K562 (cell line): ENCODE data around the gene OSBPL10. TPM values are rescaled to one million over a fixed set of nuclear protein-coding genes. Genes with fewer than 3 reads are reported as not detected.

Source experiments
- ATAC-seq: fragments of 200-7000 bp; cut with Tn5 transposase; 3 replicates; pipeline ENCODE4 v1.9.1; 2020; ENCODE audit warnings: moderate library complexity
- BruUV-seq: library from RNA; stranded (reverse); fragments of 400-500 nt; replicated peaks from 2 replicates; lab custom pipeline; 2021; lab: Mats Ljungman, UMichigan
- CTCF ChIA-PET: fragments of 300-600 bp; formaldehyde crosslinking; extraction: SDS; loops from one replicate; lab custom pipeline; 2021; ENCODE audit warnings: low intra/inter-chr PET ratio; lab: Yijun Ruan, JAX
- POLR2A ChIA-PET: fragments of 300-600, 350-650 bp; sonication (Branson Sonifier 250); formaldehyde crosslinking; extraction: SDS; loops from one replicate; lab custom pipeline; 2021; ENCODE audit warnings: antibody characterized with exemption, inconsistent platforms; lab: Yijun Ruan, JAX
- DNase-seq, 4 experiments: peaks; one replicate each; pipeline versions ENCODE4 v3.0.0 to v3.0.0-alpha.2; 2011 to 2018; ENCODE audit warnings: low spot score in 3 of 4, mixed read lengths in 3 of 4; ENCODE audit errors: extremely low read depth in 1 of 4
- FAIRE-seq: peaks from 2 replicates; lab custom pipeline; 2011; peaks lifted over from hg19 to GRCh38; lab: Jason Lieb, UNC
- H2AFZ ChIP-seq: 2 replicates; pipeline ENCODE4 v1.6.0; 2011; ENCODE audit warnings: low read depth, low read length, control low read depth, inconsistent platforms
- H3K27ac ChIP-seq: fragments of 200-600 bp; 3 replicates; pipeline ENCODE4 v1.8.0; 2011; ENCODE audit warnings: low read depth, mild to moderate bottlenecking, control low read depth, inconsistent platforms, low read length, moderate library complexity, mixed read lengths; ENCODE audit errors: extremely low read depth
- H3K27me3 ChIP-seq, 2 experiments: fragments of 300-600 bp in 1 of 2; 2 replicates in 1 of 2; 3 replicates in 1 of 2; pipeline versions ENCODE4 v1.6.0 to v1.8.0; 2011; ENCODE audit warnings: inconsistent platforms in 2 of 2, low read length in 2 of 2, mild to moderate bottlenecking in 1 of 2, mixed read lengths in 1 of 2, moderate library complexity in 1 of 2; ENCODE audit not compliant: control insufficient read depth in 2 of 2, insufficient read depth in 2 of 2
- H3K36me3 ChIP-seq: fragments of 300-600 bp; 3 replicates; pipeline ENCODE4 v1.8.0; 2011; ENCODE audit warnings: mild to moderate bottlenecking, low read length, inconsistent platforms; ENCODE audit not compliant: control insufficient read depth, insufficient read depth
- H3K4me1 ChIP-seq, 2 experiments: fragments of 200-600 bp in 1 of 2; replicated peaks in 1 of 2; 2 replicates in 1 of 2; 3 replicates in 1 of 2; pipeline versions ENCODE4 v1.5.1 to v1.8.0; 2011; ENCODE audit warnings: inconsistent platforms in 2 of 2, low read length in 2 of 2, mild to moderate bottlenecking in 1 of 2, mixed read lengths in 1 of 2, moderate library complexity in 1 of 2; ENCODE audit not compliant: control insufficient read depth in 2 of 2, insufficient read depth in 2 of 2
- H3K4me2 ChIP-seq: 2 replicates; pipeline ENCODE4 v1.6.1; 2011; ENCODE audit warnings: low read length, control low read depth, inconsistent platforms, mixed read lengths; ENCODE audit not compliant: insufficient read depth
- H3K4me3 ChIP-seq: fragments of 200-600 bp; sonication (generic), shearing (Covaris generic); 2 replicates; pipeline ENCODE4 v1.5.1; 2016; ENCODE audit warnings: control low read depth, inconsistent platforms
- H3K79me2 ChIP-seq: fragments of 200-600 bp; 3 replicates; pipeline ENCODE4 v1.8.0; 2011; ENCODE audit warnings: low read length, inconsistent platforms; ENCODE audit not compliant: control insufficient read depth, insufficient read depth
- H3K9ac ChIP-seq, 2 experiments: 2 replicates each; pipeline versions ENCODE4 v1.6.0 to v1.6.1; 2011; ENCODE audit warnings: low read depth in 2 of 2, low read length in 2 of 2, control low read depth in 1 of 2, inconsistent platforms in 1 of 2, mild to moderate bottlenecking in 1 of 2, mixed read lengths in 1 of 2; ENCODE audit not compliant: insufficient read depth in 1 of 2
- H3K9me1 ChIP-seq: one replicate; pipeline ENCODE4 v1.6.0; 2011; ENCODE audit warnings: inconsistent platforms, mild to moderate bottlenecking, low read length, moderate library complexity; ENCODE audit not compliant: control insufficient read depth, insufficient read depth
- H3K9me3 ChIP-seq: replicated peaks from 2 replicates; pipeline ENCODE4 v1.5.1; 2011; ENCODE audit warnings: low read depth, low read length, inconsistent platforms; ENCODE audit not compliant: control insufficient read depth, insufficient read depth
- H4K20me1 ChIP-seq: replicated peaks from 2 replicates; pipeline ENCODE4 v1.6.1; 2011; ENCODE audit warnings: low read length, inconsistent platforms, mixed read lengths; ENCODE audit not compliant: control insufficient read depth, insufficient read depth
- U2AF1 ChIP-seq: fragments of 200-400 bp; formaldehyde crosslinking; optimal IDR thresholded peaks from 2 replicates; pipeline ENCODE3; 2017; ENCODE audit warnings: mild to moderate bottlenecking, low read depth, low read length, moderate library complexity
- YY1 ChIP-seq, 3 experiments: IDR thresholded peaks; 2 replicates each; pipeline ENCODE4 v1.6.1; 2011; ENCODE audit warnings: low read length in 2 of 3, mild to moderate bottlenecking in 2 of 3, moderate library complexity in 2 of 3, borderline replicate concordance in 1 of 3, control low read depth in 1 of 3, low read depth in 1 of 3; ENCODE audit not compliant: insufficient read depth in 3 of 3, insufficient replicate concordance in 2 of 3, control insufficient read depth in 1 of 3, insufficient read length in 1 of 3; ENCODE audit errors: extremely low read depth in 1 of 3
- ZEB2 ChIP-seq: fragments of 450-650 bp; IDR thresholded peaks from 2 replicates; pipeline ENCODE4 v1.6.1; 2016
- WGBS: fragments of 100-300 bp; shearing (Covaris generic); methylation state at CpG from one replicate; pipeline ENCODE4 v1.1.6; 2016; ENCODE audit warnings: low coverage, mixed read lengths; ENCODE audit not compliant: insufficient coverage; ENCODE audit errors: missing lambda C conversion rate; 5-methylcytosine and 5-hydroxymethylcytosine counted together
- in situ Hi-C: fragments of 300-500 bp; cut with MboI; formaldehyde crosslinking; loops from 4 replicates; pipeline ENCODE4 v1.15.0; 2018; ENCODE audit warnings: inconsistent platforms, mixed read lengths
- intact Hi-C: fragments of 100-400 bp; cut with micrococcal nuclease; formaldehyde crosslinking; loops from 2 replicates; pipeline ENCODE4 v1.14.2; 2022
- polyA plus RNA-seq, 8 experiments: library from polyadenylated mRNA; depleted of rRNA in 4 of 8; stranded (reverse) in 5 of 8; unstranded in 3 of 8; fragments of >200 nt; fragmentation: Nextera tagmentation in 2 of 8; fragmentation: Illumina TruSeq in 1 of 8; extraction: Ambion mirVana in 2 of 8; extraction: Trizol in 1 of 8; gene quantifications; 2 replicates each; pipeline versions ENCODE4 v1.2.1 to v1.2.3, GENCODE V29; 2011 to 2014; ENCODE audit warnings: inconsistent platforms in 1 of 8, missing spikeins in 1 of 8
- total RNA-seq, 7 experiments: library from RNA; depleted of rRNA in 6 of 7; stranded (reverse); fragments of >200 nt in 6 of 7; fragmentation: Illumina TruSeq in 2 of 7; extraction: Trizol in 2 of 7; gene quantifications; 2 replicates each; pipeline versions ENCODE4 v1.2.1 to v1.2.3, GENCODE V29; 2011 to 2021; ENCODE audit warnings: low replicate concordance in 1 of 7
- TF ChIP-seq, protein P1 (sequence below), 3 experiments: IDR thresholded peaks in 2 of 3; conservative IDR thresholded peaks in 1 of 3; 2 replicates each; pipeline ENCODE4 v1.5.1; 2011 to 2012; ENCODE audit warnings: low read length in 3 of 3, mild to moderate bottlenecking in 3 of 3, control low read depth in 2 of 3, improper control_type of control experiment in 1 of 3, inconsistent platforms in 1 of 3, low read depth in 1 of 3, mixed read lengths in 1 of 3, moderate library complexity in 1 of 3; ENCODE audit not compliant: insufficient read depth in 2 of 3

The OSBPL10 gene
- total and polyA plus RNA-seq, 9 of the 15 experiments (the other 6 are each of a cell fraction or from before 2014, with no cell fraction given): 0.03 to 0.19 (median 0.14) TPM; not detected in 2

DNA sequence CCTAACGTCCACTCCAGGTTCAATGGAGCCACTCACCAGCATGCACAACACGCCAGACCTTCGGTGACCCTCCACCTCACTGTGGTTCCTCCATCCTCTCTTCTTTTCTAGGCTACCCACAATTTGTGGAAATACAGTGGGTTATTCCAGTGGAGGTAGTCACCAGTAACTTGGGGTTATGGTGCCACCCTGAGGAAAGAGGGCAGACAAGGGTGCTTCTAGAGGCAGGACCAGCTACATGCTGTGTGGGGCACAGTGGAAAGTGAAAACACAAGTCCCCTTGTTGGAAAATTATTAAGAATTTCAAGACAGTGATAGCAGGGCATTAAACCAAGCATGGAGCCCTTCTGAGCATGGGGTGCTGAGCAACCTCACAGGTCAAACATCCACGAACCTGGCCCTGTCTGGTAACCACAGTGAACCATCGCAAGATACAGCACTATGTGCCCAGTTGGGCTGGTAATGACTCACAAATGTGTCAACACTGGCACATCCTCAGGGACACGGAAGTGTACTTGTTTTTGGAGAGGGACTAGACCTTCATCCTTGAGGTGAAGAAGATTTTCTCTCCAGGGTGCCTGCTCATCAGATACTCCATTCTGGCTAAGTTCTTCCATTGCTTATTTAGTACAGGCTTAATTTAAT, 281.6 kb downstream of the OSBPL10 start:
- Histone ChIP-seq H3K36me3 (no peaks in the 10 kb centered on the region), H3K27me3 (peaks cover 0 to 6% of the 10 kb centered on the region in 2 experiments; a peak in 2 of 5 replicates), H3K79me2 (no peaks in the 10 kb centered on the region), H3K27ac (no peak overlapping the region), H2AFZ (no peak overlapping the region), H3K9me3 (no peaks in the 10 kb centered on the region), H3K9ac (no peak overlapping the region), H4K20me1 (no peaks in the 10 kb centered on the region), H3K4me1 (no peaks in the 10 kb centered on the region), H3K9me1 (no peaks in the 10 kb centered on the region), H3K4me3 (no peak overlapping the region), H3K4me2 (no peak overlapping the region)
- DNase-seq: no peak
- ATAC-seq: no peak; the same call in 2 of the 3 replicates
- in situ Hi-C loops (no loop called here), intact Hi-C loops (loop anchor here (5.0 to 10.0 kb wide), 3 partner anchors 167 to 925 kb away; partner anchors contain the start of gene STT3B)
- no peak for FAIRE-seq
- no peak for TF ChIP-seq YY1 (IDR thresholded peaks at IDR 0.05; ENCODE audit: borderline replicate concordance in 1 of 3, control insufficient read depth in 1 of 3, extremely low read depth in 1 of 3, insufficient read depth in 3 of 3, insufficient read length in 1 of 3, insufficient replicate concordance in 2 of 3, low read depth in 1 of 3, low read length in 2 of 3)
- TF ChIP-seq, protein P1, sequence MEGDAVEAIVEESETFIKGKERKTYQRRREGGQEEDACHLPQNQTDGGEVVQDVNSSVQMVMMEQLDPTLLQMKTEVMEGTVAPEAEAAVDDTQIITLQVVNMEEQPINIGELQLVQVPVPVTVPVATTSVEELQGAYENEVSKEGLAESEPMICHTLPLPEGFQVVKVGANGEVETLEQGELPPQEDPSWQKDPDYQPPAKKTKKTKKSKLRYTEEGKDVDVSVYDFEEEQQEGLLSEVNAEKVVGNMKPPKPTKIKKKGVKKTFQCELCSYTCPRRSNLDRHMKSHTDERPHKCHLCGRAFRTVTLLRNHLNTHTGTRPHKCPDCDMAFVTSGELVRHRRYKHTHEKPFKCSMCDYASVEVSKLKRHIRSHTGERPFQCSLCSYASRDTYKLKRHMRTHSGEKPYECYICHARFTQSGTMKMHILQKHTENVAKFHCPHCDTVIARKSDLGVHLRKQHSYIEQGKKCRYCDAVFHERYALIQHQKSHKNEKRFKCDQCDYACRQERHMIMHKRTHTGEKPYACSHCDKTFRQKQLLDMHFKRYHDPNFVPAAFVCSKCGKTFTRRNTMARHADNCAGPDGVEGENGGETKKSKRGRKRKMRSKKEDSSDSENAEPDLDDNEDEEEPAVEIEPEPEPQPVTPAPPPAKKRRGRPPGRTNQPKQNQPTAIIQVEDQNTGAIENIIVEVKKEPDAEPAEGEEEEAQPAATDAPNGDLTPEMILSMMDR (IDR thresholded peaks at IDR 0.05 in 2 of 3, conservative IDR thresholded peaks at IDR 0.05 in 1 of 3; ENCODE audit: insufficient read depth in 2 of 3, low read depth in 1 of 3, low read length in 3 of 3): peak in 1 of 3 experiments; percentile 23; a peak in 2 of 6 replicates
- TF ChIP-seq U2AF1: no peak
- TF ChIP-seq ZEB2: no peak
- CTCF ChIA-PET: no interaction called here
- no TSS peak for BruUV-seq
- WGBS: 1% methylated on average over 6 of the region's 6 CpGs
- POLR2A ChIA-PET: no interaction called here
